Activated CD4-positive, alpha-beta T cell treated with anti-CD3 and anti-CD28 coated beads, Interleukin-2, amount 50 U/mL, for 24 hours (primary cell): Measurements from ENCODE around the gene AGBL4.

ENCODE experiments used
- DNase-seq, 2 donors: peaks; one replicate each; pipeline ENCODE4 v3.0.0-alpha.2; 2020; ENCODE audit warnings: low read depth in 1 of 2, low spot score in 1 of 2

The AGBL4 gene

GRCh38 chr1:48784301-48784700 lies 1239.5 kb downstream of the AGBL4 start:
- DNase-seq = no peak

- DNase-seq = no peak
Measured at GRCh38 chr1:48777219-48777895, 1246.4 kb downstream of the AGBL4 start.

- DNase-seq = peak in 1 of 2 donors; percentile 13
Measured at GRCh38 chr1:48776393-48777218, 1247.1 kb downstream of the AGBL4 start, which contains the start of gene BEND5. Gene BEND5 (minus strand): TSS chr1:48776891. CDS start chr1:48776831, 60 bp downstream.

- DNase-seq = no peak
Measured at GRCh38 chr1:48775831-48776392, 1247.8 kb downstream of the AGBL4 start.

GRCh38 chr1:48773133-48773532 lies 1250.6 kb downstream of the AGBL4 start:
- DNase-seq = no peak

GRCh38 chr1:48772211-48772610 lies 1251.5 kb downstream of the AGBL4 start:
- no peak for DNase-seq

GRCh38 chr1:48771561-48771960 lies 1252.2 kb downstream of the AGBL4 start:
- no peak for DNase-seq

- no peak for DNase-seq
Measured at GRCh38 chr1:48767975-48768510, 1255.7 kb downstream of the AGBL4 start.

GRCh38 chr1:48765335-48765734 lies 1258.4 kb downstream of the AGBL4 start:
- no peak for DNase-seq

GRCh38 chr1:48761986-48762385 lies 1261.8 kb downstream of the AGBL4 start:
- no peak for DNase-seq

- no peak for DNase-seq
Measured at GRCh38 chr1:48761411-48761810, 1262.3 kb downstream of the AGBL4 start.

- DNase-seq = no peak
Measured at GRCh38 chr1:48760857-48761256, 1262.9 kb downstream of the AGBL4 start.

GRCh38 chr1:48758976-48759375 lies 1264.8 kb downstream of the AGBL4 start:
- no peak for DNase-seq

- DNase-seq = no peak
Measured at GRCh38 chr1:48757363-48757762, 1266.4 kb downstream of the AGBL4 start.

- DNase-seq = no peak
Measured at GRCh38 chr1:48756683-48757316, 1267.0 kb downstream of the AGBL4 start.

GRCh38 chr1:48753293-48753692 lies 1270.5 kb downstream of the AGBL4 start:
- DNase-seq = no peak

- no peak for DNase-seq
Measured at GRCh38 chr1:48750109-48750508, 1273.6 kb downstream of the AGBL4 start.

- DNase-seq = no peak
Measured at GRCh38 chr1:48749068-48749467, 1274.7 kb downstream of the AGBL4 start.

- DNase-seq = no peak
Measured at GRCh38 chr1:48746906-48747305, 1276.8 kb downstream of the AGBL4 start.

GRCh38 chr1:48744032-48744431 lies 1279.7 kb downstream of the AGBL4 start:
- DNase-seq = no peak

- no peak for DNase-seq
Measured at GRCh38 chr1:48743480-48743879, 1280.3 kb downstream of the AGBL4 start.
